Spleen (tissue), 7 donors: Measurements from ENCODE around the gene MAP2K5.

Experiments used
- CTCF ChIP-seq, 11 experiments: fragments of 200-600 bp in 7 of 11; fragments of 450-650 bp in 4 of 11; sonication (generic) in 4 of 11; IDR thresholded peaks in 8 of 11; conservative IDR thresholded peaks in 3 of 11; 1 replicate in 7 of 11; 2 replicates in 4 of 11; pipeline versions ENCODE4 v1.4.0 to v1.8.0; 2016 to 2021; ENCODE audit warnings: antibody characterized with exemption in 11 of 11, inconsistent platforms in 4 of 11, mild to moderate bottlenecking in 1 of 11
- POLR2A ChIP-seq, 3 donors: fragments of 450-650 bp; IDR thresholded peaks; one replicate each; pipeline ENCODE4 v1.5.1; 2017; ENCODE audit warnings: antibody characterized with exemption in 3 of 3, mild to moderate bottlenecking in 1 of 3
- donor health status: DM: no; HTN: no; CAD: no; lungs with moderate emphysema.
- donor health status: DM: no; HTN: no; CAD: no.
- donor health status: DM: no; HTN: no; CAD: no.

- TF ChIP-seq CTCF (IDR thresholded peaks at IDR 0.05 in 8 of 11, conservative IDR thresholded peaks at IDR 0.05 in 3 of 11) = no peak
- TF ChIP-seq POLR2A (IDR thresholded peaks at IDR 0.05) = no peak
Observed at GRCh38 chr15:67724691-67725375, 182.3 kb downstream of the MAP2K5 start.
